Frontal cortex (tissue), 4 donors: ENCODE results near the gene PROX2. TPM values are rescaled to one million over a fixed set of nuclear protein-coding genes. Genes with fewer than 3 reads are reported as not detected.

ENCODE experiments used
- DNase-seq, 2 donors: peaks; one replicate each; pipeline ENCODE4 v3.0.0; 2012; ENCODE audit warnings: low spot score in 2 of 2
- FAIRE-seq: peaks from 2 replicates; lab custom pipeline; 2012; peaks lifted over from hg19 to GRCh38; lab: Jason Lieb, UNC
- total RNA-seq: library from RNA; depleted of rRNA; stranded (reverse); fragments of >200 nt; gene quantifications from one replicate; pipeline ENCODE4 v1.2.3, GENCODE V29; 2014
- donor health status: control.
- donor health status: control.
- donor health status: control.

PROX2 gene
- total RNA-seq, 1 donor from 2014 or later, result not detected

GRCh38 chr14:74853581-74853980 is 22.4 kb downstream of the PROX2 start:
- DNase-seq (no peak), FAIRE-seq (no peak)

DNA sequence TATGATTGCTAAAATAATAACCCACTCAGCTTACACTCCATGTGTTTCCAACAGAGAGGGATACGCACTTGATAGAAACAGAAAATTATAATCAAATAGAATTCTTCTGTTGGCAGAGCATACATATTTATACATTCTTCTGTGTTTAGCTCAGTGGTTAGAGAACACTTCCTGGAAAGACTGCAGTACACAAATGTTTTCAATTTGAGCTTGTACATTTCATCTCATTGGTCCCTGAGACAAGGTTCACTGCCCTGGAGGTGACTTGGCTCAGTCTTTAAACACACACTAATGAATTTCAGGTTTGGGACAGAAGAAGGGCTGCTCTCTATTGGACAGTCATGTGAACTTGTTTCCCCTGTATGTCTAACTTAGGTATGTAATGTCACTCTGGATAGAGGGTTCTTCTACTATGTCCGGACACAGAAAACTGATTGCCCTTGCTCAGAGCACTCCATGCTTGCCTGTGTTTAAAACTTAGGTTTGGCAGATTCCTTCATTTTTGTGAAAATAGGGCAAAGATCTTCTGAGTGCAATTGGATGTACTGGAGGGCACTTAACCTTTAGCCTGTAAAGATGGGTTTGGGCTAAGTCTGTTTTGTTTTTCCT is 22.9 kb downstream of the PROX2 start:
- DNase-seq (no peak), FAIRE-seq (no peak)

DNA sequence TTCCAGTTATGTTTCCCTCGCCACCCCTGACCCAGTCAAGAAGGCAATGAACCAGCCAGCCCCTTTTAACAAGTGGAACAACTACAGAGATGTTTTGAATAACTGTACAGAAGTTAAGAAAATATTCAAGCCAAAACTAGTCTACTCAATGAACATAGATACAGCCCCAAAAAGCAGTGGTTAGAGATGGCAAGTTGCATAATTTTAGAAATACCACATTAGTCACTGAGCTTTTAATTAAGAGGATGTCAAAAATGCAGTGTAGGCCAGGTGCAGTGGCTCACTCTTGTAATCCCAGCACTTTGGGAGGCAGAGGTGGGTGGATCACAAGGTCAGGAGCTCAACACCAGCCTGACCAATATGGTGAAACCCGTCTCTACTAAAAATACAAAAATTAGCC is 27.2 kb downstream of the PROX2 start:
- FAIRE-seq (no peak), DNase-seq (no peak)

- DNase-seq, result no peak
- no peak for FAIRE-seq
Observed at GRCh38 chr14:74846968-74847665, 28.8 kb downstream of the PROX2 start.

- DNase-seq, result no peak
- no peak for FAIRE-seq
Observed at GRCh38 chr14:74846168-74846567, 29.8 kb downstream of the PROX2 start.

DNA sequence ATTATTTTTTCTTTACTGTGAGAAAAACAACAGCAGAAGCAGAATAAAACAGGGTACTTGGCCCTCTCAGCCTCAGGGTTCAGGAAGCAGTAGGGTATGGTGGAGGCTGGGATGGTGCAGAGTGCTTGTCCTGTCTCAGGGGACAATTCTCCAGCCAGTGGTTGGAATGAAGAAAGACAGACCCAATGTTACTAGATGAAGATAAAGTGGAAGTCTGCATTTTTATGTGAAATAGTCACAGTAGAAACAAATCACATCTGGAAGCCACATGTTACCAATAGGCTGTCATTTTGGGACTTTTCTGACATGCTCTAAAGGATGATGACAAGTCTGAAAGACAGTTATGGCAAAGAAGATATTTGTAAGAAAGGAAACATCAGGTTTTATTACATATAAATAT is 32.3 kb downstream of the PROX2 start:
- FAIRE-seq (no peak), DNase-seq (no peak)

- no peak for FAIRE-seq
- DNase-seq, result no peak
Observed at GRCh38 chr14:74841230-74842207, 34.4 kb downstream of the PROX2 start.

GRCh38 chr14:74840603-74841030 is 35.3 kb downstream of the PROX2 start:
- DNase-seq (no peak), FAIRE-seq (no peak)

DNA sequence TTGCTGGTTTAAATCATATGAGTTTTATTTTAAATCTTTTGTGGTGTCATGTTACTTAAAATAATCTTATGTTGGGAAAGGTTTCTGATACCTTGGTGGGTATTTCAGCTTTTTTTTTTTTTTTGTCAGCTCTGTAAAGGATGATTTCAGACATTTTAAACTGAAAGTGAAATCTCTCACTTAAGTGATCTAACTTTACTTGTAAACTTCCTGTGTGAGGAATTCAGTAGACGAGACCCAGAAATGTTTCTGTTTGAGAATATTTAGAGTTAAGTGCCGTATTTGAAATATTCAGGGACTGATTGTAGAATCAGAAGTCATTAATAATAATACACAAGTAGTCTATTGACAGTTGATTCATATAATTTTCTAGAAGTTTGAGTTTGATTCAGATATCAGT is 37.8 kb downstream of the PROX2 start:
- DNase-seq (no peak), FAIRE-seq (no peak)

DNA sequence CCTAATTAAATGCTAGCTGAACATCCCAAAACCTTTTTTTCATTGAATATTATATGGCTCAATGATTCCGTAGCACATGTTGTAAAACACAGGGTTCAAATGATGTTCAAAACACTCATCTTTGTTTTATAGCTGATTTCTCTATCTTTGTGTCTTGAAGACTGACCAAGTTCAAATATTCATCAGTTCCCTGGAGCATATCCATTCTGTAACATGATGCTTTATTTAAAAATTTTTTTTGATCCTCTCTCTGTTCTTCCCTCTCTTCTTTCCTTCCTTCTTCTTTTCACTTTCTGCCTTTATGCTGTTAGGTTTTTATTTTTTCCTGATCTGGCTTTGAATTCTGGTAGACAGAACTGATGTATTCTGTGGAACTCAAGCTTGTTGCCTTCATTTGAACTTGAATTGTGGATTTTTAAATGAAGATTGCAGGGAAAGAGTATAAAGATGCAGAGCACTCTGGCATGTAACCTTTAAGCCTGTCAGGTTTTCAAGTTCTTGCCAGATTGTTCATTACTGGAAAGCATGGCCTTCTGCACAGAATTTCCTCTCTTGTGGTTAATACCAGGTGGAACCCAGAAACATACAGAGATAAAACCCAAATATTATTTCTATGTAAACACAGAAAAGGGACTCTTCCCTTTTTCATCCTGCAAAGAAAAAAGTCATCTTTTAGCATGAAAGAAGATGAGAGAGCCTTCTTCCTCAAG is 39.5 kb downstream of the PROX2 start:
- FAIRE-seq (no peak), DNase-seq (no peak)

DNA sequence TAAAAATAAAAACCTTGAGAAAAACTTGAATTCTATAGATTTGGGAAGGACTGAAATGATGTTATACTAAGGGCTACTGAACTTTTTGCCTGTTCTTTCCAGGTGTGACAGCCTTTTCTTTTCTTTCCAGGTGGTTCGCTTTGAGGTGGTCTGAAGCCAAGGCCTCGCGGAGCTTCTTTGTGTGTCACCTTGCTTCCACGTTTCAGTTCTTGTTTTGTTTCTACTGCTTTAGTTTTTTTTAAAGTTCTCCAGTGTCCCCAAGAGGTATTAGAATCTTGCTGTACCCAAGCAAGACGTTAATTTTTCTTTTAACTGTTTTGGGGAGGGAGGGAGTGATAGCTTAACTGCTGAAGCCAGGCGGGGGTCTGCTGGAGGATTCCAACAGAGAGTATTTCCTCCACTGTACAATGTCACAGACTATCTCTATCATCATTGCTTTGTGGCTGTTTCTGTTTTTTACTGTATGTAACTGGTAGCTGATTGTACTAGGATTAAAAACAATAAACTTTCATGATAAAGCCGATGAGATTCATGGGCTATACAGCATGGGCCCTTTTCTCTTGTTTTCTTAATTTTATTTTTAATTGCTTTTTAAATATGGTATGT is 40.2 kb downstream of the PROX2 start:
- no peak for DNase-seq

GRCh38 chr14:74834692-74835392 is 41.1 kb downstream of the PROX2 start:
- DNase-seq (no peak), FAIRE-seq (no peak)

More for the DNA sequence above, 40.2 kb downstream of the PROX2 start:
- FAIRE-seq, result no peak

- DNase-seq (no peak), FAIRE-seq (no peak)
Observed at GRCh38 chr14:74832849-74833248, 43.1 kb downstream of the PROX2 start.

DNA sequence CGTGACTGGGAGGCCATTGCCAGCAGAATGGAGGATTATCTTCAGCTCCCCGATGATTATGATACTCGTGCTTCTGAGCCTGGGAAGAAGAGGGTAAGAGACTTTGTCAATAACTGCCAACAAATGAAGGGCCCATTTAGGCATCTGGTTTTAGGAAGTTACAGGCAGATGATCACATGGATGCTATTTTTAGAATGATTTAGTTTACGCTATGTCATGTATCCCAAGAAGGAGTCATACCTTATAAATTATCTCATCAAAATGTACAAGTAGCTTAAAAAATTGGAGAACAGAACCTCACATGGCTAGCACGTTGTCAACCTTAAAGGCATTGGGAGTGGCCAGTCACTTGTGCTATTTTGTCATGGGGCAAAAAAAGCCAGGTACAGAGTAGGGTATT is 46.7 kb downstream of the PROX2 start:
- FAIRE-seq (no peak), DNase-seq (no peak)

GRCh38 chr14:74826574-74826973 is 49.4 kb downstream of the PROX2 start:
- FAIRE-seq (no peak), DNase-seq (no peak)
